Gastrocnemius medialis (tissue), 4 donors: ENCODE results near the gene NDUFS4.

Experiments
- POLR2A ChIP-seq, 2 donors: fragments of 450-650 bp; IDR thresholded peaks; one replicate each; pipeline ENCODE4 v1.6.1; 2017; ENCODE audit warnings: antibody characterized with exemption in 2 of 2, mild to moderate bottlenecking in 2 of 2, moderate library complexity in 2 of 2
- TF ChIP-seq, protein P1 (sequence below), 5 experiments: fragments of 450-650 bp in 3 of 5; fragments of 200-600 bp in 2 of 5; sonication (generic) in 2 of 5; IDR thresholded peaks in 4 of 5; conservative IDR thresholded peaks in 1 of 5; 1 replicate in 4 of 5; 2 replicates in 1 of 5; pipeline ENCODE4 v1.5.1; 2016 to 2019; ENCODE audit warnings: antibody characterized with exemption in 5 of 5, mild to moderate bottlenecking in 3 of 5, moderate library complexity in 3 of 5

DNA sequence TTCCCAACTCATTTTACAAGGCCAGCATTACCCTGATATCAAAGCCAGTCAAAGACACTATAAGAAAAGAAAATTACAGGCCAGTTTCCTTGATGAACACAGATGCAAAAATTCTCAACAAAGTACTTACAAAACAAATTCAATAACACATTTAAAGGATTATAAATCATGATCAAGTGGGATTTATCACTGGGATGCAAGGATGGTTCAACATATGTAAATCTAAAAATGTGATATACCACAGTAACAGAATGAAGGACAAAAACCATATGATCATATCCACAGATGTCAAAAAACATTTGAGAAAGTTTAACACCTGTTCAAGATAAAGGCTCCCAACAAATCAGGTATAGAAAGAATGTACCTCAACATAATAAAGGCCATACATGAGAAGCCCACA is 130.6 kb downstream of the NDUFS4 start:
- TF ChIP-seq, protein P1, sequence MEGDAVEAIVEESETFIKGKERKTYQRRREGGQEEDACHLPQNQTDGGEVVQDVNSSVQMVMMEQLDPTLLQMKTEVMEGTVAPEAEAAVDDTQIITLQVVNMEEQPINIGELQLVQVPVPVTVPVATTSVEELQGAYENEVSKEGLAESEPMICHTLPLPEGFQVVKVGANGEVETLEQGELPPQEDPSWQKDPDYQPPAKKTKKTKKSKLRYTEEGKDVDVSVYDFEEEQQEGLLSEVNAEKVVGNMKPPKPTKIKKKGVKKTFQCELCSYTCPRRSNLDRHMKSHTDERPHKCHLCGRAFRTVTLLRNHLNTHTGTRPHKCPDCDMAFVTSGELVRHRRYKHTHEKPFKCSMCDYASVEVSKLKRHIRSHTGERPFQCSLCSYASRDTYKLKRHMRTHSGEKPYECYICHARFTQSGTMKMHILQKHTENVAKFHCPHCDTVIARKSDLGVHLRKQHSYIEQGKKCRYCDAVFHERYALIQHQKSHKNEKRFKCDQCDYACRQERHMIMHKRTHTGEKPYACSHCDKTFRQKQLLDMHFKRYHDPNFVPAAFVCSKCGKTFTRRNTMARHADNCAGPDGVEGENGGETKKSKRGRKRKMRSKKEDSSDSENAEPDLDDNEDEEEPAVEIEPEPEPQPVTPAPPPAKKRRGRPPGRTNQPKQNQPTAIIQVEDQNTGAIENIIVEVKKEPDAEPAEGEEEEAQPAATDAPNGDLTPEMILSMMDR (IDR thresholded peaks at IDR 0.05 in 4 of 5, conservative IDR thresholded peaks at IDR 0.05 in 1 of 5): no peak
- no peak for TF ChIP-seq POLR2A (IDR thresholded peaks at IDR 0.05)
